GM21825 (cell line): Measurements from ENCODE around the gene METTL8.

ENCODE experiments used
- ATAC-seq: cut with Tn5 transposase; IDR thresholded peaks from one replicate; pipeline ENCODE4 v1.9.1; 2021; ENCODE audit warnings: mild to moderate bottlenecking, moderate library complexity; ENCODE audit not compliant: unreplicated experiment

METTL8 gene

GRCh38 chr2:171267855-171268629, 165.7 kb downstream of the METTL8 start:
- ATAC-seq, result no peak
